Measurements from ENCODE around the gene FN3K. TPM values are rescaled to one million over a fixed set of nuclear protein-coding genes. Genes with fewer than 3 reads are reported as not detected.

Gene FN3K
- total and polyA plus RNA-seq, 8 donors = 12.8 to 28.1 (median 20.5) TPM

GRCh38 chr17:82698974-82699442, 36.4 kb upstream of the FN3K start:
- no peak for DNase-seq
- peaks cover 5 to 22% of the 10 kb centered on the region in 2 donors for H3K4me1 ChIP-seq
- H3K9me3 ChIP-seq = peaks cover 0 to 13% of the 10 kb centered on the region in 2 donors
- H3K27me3 ChIP-seq = peaks cover 0 to 23% of the 10 kb centered on the region in 2 donors
- peak overlapping the region; percentile 63 to 67 for H3K4me3 ChIP-seq
- no peak overlapping the region for H3K27ac ChIP-seq
- intact Hi-C loops (cut with DNase I) = no loop called here
- no peak for TF ChIP-seq CTCF (IDR thresholded peaks at IDR 0.05)
- H3K36me3 ChIP-seq = no peaks in the 10 kb centered on the region
- ATAC-seq = no peak

GRCh38 chr17:82699551-82699950, 35.9 kb upstream of the FN3K start:
- peaks cover 0 to 7% of the 10 kb centered on the region in 2 donors for H3K9me3 ChIP-seq
- H3K27me3 ChIP-seq = peaks cover 0 to 23% of the 10 kb centered on the region in 2 donors
- H3K36me3 ChIP-seq = no peaks in the 10 kb centered on the region
- no peak for TF ChIP-seq CTCF (IDR thresholded peaks at IDR 0.05)
- peak overlapping the region in 1 of 2 donors; percentile 63 for H3K4me3 ChIP-seq
- no peak for ATAC-seq
- intact Hi-C loops (cut with DNase I) = no loop called here
- peak in 1 of 4 donors; percentile 51 for DNase-seq
- no peak overlapping the region for H3K27ac ChIP-seq
- peaks cover 5 to 22% of the 10 kb centered on the region in 2 donors for H3K4me1 ChIP-seq

- Histone ChIP-seq H3K27me3 (peaks cover 0 to 8% of the 10 kb centered on the region in 2 donors), H3K9me3 (no peaks in the 10 kb centered on the region), H3K27ac (no peak overlapping the region), H3K4me3 (no peak overlapping the region), H3K36me3 (no peaks in the 10 kb centered on the region), H3K4me1 (peaks cover 3 to 15% of the 10 kb centered on the region in 2 donors)
- ATAC-seq = no peak
- TF ChIP-seq CTCF (IDR thresholded peaks at IDR 0.05) = no peak
- intact Hi-C loops (cut with DNase I) = no loop called here
- DNase-seq = peak in 1 of 4 donors; percentile 58
Measured at GRCh38 chr17:82702231-82702927, 33.0 kb upstream of the FN3K start.

GRCh38 chr17:82703036-82703745, 32.2 kb upstream of the FN3K start:
- Histone ChIP-seq H3K4me3 (no peak overlapping the region), H3K27me3 (no peaks in the 10 kb centered on the region), H3K36me3 (no peaks in the 10 kb centered on the region), H3K4me1 (peaks cover 0 to 8% of the 10 kb centered on the region in 2 donors), H3K9me3 (no peaks in the 10 kb centered on the region), H3K27ac (no peak overlapping the region)
- intact Hi-C loops (cut with DNase I) = no loop called here
- DNase-seq (peak in 1 of 4 donors; percentile 72), ATAC-seq (no peak)
- no peak for TF ChIP-seq CTCF (IDR thresholded peaks at IDR 0.05)
